Thymus (tissue), 11 donors: ENCODE results near the gene PXDN. TPM values are rescaled to one million over a fixed set of nuclear protein-coding genes. Genes with fewer than 3 reads are reported as not detected.
"Not testable (repeated sequence)": the region's sequence is repeated elsewhere in the genome, so short reads cannot be mapped to it uniquely, and the experiment has no call there.

Experiments
- DNase-seq, 9 donors: peaks; one replicate each; pipeline ENCODE4 v3.0.0-alpha.2; 2013; ENCODE audit warnings: low spot score in 9 of 9, low read depth in 6 of 9, missing footprints in 1 of 9
- H3K27ac ChIP-seq, 2 donors: one replicate each; pipeline ENCODE4 v1.5.1; 2013; ENCODE audit warnings: control low read depth in 1 of 2, low read depth in 1 of 2, low read length in 1 of 2, mild to moderate bottlenecking in 1 of 2, moderate library complexity in 1 of 2
- H3K27me3 ChIP-seq, 2 donors: one replicate each; pipeline ENCODE4 v1.5.1; 2013; ENCODE audit warnings: low read length in 1 of 2; ENCODE audit not compliant: control insufficient read depth in 2 of 2, insufficient read depth in 1 of 2
- H3K36me3 ChIP-seq, 2 donors: one replicate each; pipeline ENCODE4 v1.5.1; 2013; ENCODE audit warnings: low read length in 1 of 2, mild to moderate bottlenecking in 1 of 2, moderate library complexity in 1 of 2; ENCODE audit not compliant: control insufficient read depth in 2 of 2, insufficient read depth in 2 of 2
- H3K4me1 ChIP-seq, 2 donors: one replicate each; pipeline ENCODE4 v1.5.1; 2013; ENCODE audit warnings: low read length in 2 of 2; ENCODE audit not compliant: control insufficient read depth in 2 of 2, insufficient read depth in 2 of 2
- H3K4me3 ChIP-seq, 2 donors: one replicate each; pipeline ENCODE4 v1.5.1; 2013; ENCODE audit warnings: low read length in 2 of 2, control low read depth in 1 of 2, mild to moderate bottlenecking in 1 of 2
- H3K9me3 ChIP-seq, 2 donors: one replicate each; pipeline ENCODE4 v1.5.1; 2013; ENCODE audit warnings: low read length in 1 of 2, mild to moderate bottlenecking in 1 of 2; ENCODE audit not compliant: control insufficient read depth in 2 of 2, insufficient read depth in 1 of 2
- WGBS: extraction: QIAGEN DNeasy Blood & Tissue Kit; methylation state at CpG from one replicate; pipeline ENCODE4 v1.1.7; 2013; 5-methylcytosine and 5-hydroxymethylcytosine counted together
- polyA plus RNA-seq: library from polyadenylated mRNA; stranded (reverse); fragments of 200-250 nt; gene quantifications from one replicate; pipeline ENCODE4 v1.2.3, GENCODE V29; 2013
- total RNA-seq: library from RNA; stranded (reverse); fragments of 120-200 nt; gene quantifications from one replicate; pipeline ENCODE4 v1.2.4, GENCODE V29; 2013
- donor health status: healthy.

PXDN gene
- total and polyA plus RNA-seq, 2 donors, result 3.1 to 6.4 TPM

DNA sequence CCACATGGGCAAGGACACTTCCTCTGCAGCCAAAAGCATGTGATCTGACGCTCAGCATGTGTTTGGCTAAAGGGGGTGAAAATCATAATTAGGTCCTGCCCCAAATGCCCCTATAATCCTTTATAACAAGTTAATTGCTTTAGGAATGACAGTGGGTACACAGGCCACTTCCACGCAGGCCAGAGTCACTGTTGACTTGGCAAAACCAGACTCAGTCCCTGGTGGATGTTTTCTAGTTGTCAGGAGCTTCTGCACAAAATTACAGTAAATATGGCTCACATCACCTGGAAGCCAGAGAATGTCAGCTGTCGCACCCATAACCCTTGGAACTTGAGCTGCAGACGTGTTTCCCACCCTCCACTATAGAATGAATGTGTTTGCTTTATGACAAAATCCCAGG is 13.3 kb upstream of the PXDN start:
- H3K27me3 ChIP-seq, result no peaks in the 10 kb centered on the region
- H3K4me3 ChIP-seq, result no peak overlapping the region
- WGBS, result 89% methylated on average over 4 of the region's 4 CpGs
- DNase-seq, result no peak
- no peak overlapping the region for H3K27ac ChIP-seq
- H3K9me3 ChIP-seq, result peaks cover 9 to 23% of the 10 kb centered on the region in 2 donors
- no peaks in the 10 kb centered on the region for H3K4me1 ChIP-seq
- H3K36me3 ChIP-seq, result no peaks in the 10 kb centered on the region

DNA sequence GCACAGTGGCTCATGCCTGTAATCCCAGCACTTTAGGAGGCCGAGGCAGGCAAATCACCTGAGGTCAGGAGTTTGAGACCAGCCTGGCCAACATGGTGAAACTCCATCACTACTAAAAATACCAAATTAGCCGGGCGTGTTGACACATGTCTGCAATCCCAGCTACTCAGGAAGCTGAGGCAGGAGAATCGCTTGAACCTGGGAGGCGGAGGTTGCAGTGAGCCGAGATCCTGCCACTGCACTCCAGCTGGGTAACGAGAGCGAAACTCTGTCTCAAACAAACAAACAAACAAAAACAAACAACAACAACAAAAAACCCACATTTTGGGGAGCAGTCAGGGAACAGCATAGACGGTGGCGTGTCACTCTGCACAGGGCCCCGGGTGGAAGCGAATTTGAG is 12.8 kb upstream of the PXDN start:
- WGBS, result 96% methylated on average over 12 of the region's 12 CpGs
- H3K27ac ChIP-seq, DNase-seq, H3K36me3 ChIP-seq, H3K4me3 ChIP-seq, H3K27me3 ChIP-seq, H3K4me1 ChIP-seq: not testable (repeated sequence)
- H3K9me3 ChIP-seq, result peaks cover 9 to 23% of the 10 kb centered on the region in 2 donors

DNA sequence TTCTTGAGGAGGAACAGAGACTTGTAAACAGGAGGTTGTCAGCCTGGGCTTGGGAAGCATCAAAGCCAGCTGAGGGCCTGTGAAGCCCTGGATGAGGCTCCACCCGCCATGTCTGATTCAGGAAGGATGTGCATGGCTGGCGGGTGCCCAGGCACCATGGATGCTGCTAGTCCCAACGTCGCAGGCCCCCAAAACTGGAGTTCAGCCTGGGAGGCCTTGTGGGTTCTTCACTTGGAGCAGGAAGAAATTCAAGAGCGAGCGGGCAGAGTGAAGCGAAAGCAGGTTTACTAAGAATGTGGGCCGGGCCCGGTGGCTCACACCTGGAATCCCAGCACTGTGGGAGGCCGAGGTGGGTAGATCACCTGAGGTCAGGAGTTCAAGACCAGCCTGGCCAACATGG is 12.1 kb upstream of the PXDN start:
- H3K4me1 ChIP-seq, result no peaks in the 10 kb centered on the region
- no peaks in the 10 kb centered on the region for H3K27me3 ChIP-seq
- WGBS, result 94% methylated on average over 10 of the region's 10 CpGs
- DNase-seq, result no peak
- peaks cover 9 to 23% of the 10 kb centered on the region in 2 donors for H3K9me3 ChIP-seq
- no peak overlapping the region for H3K4me3 ChIP-seq
- H3K36me3 ChIP-seq, result no peaks in the 10 kb centered on the region
- H3K27ac ChIP-seq, result no peak overlapping the region

DNA sequence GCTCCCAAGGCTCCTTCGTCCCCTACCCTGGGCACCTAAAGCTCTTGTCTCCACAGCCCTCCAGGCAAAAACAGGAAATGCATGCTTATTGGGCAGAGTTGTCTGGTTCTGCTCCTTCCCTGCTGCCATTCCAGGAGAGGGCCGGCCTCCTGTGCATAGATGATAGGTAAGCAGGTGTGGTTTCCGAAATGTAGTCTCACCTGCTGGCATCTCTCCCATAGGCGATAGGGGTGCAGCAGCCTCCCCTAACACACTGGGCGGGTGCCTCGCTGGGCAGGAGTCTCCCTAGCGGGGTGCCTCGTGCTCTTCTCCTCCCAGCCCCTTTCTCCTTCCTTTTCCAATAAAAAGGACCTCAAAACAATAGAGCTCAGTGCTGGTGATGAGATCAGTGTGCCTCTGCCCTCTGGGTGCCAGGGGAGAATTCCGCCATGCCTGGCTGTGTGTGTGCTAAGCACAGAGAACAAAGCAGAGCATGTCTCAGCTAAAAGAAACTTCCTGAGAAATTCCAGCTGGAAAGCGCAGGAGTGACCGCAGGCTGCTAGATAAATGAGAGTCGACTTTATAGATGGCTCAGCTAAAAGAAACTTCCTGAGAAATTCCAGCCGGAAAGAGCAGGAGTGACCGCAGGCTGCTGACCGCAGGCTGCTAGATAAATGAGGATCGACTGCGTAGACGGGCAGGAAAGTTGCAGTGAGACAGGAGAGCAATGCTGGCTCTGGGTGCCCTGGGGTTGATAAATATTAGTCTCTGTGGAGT is 11.3 kb upstream of the PXDN start:
- Histone ChIP-seq H3K36me3 (no peaks in the 10 kb centered on the region), H3K27me3 (no peaks in the 10 kb centered on the region), H3K9me3 (peaks cover 9 to 23% of the 10 kb centered on the region in 2 donors), H3K27ac (no peak overlapping the region), H3K4me3 (no peak overlapping the region), H3K4me1 (no peaks in the 10 kb centered on the region)
- DNase-seq, result no peak
- WGBS, result 91% methylated on average over 18 of the region's 18 CpGs

DNA sequence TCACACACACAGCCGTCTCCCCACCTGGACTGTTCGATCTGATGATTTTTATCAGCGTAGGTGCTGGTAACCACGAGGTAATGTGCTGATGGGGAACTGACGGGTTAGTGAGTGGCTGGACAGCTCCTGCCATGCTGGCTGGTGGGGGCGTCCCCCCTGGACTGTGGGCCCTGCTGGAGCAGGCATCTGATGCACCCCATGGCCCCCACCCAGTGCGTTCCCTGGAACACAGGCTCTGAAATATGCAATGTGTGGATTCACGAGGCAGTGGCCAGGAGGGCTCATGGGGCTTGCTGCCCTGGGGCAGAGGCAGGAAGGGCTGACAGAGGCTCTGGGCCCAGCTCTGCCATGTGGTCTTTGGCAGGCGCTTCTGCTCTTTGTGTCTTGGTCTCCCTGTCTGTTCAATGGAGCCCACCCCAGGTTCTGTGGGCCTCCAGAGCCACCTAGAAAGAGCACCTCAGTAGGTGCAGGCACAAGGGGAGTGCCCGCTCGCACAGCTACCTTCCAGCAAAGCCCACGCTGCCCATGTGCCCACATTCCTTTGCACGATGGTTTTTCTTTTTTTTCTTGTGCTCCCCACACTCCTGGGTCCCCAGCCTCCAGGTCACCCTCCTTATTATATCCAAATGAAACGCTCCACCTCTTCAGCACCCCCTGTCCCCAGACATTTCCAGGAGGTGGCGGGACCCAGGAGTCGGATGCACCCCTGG is 10.3 kb upstream of the PXDN start:
- no peak for DNase-seq
- no peak overlapping the region for H3K27ac ChIP-seq
- peaks cover 9 to 23% of the 10 kb centered on the region in 2 donors for H3K9me3 ChIP-seq
- no peak overlapping the region for H3K4me3 ChIP-seq
- H3K36me3 ChIP-seq, result no peaks in the 10 kb centered on the region
- no peaks in the 10 kb centered on the region for H3K27me3 ChIP-seq
- 96% methylated on average over 16 of the region's 16 CpGs for WGBS
- no peaks in the 10 kb centered on the region for H3K4me1 ChIP-seq

DNA sequence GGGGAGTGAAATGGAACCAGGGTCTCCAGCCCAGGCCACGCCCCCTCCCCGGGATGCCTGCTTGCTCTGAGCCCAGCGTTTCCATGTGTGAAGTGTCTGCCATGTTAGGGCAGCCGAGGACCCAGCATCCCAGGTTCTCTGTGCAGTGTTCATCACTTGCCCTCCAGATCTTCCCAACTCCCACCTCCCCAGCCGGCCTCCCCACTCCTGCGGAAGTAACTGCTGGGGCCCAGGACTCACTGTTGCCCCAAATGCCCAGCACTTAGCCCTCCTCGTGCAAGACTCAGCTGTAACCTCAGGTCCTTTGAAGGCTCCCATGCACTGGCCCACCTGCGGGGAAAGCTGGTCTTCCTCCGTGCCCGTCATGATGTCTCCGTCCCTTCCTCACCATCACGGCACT is 9.7 kb upstream of the PXDN start:
- H3K36me3 ChIP-seq, result no peaks in the 10 kb centered on the region
- no peak overlapping the region for H3K27ac ChIP-seq
- no peak overlapping the region for H3K4me3 ChIP-seq
- 95% methylated on average over 12 of the region's 12 CpGs for WGBS
- H3K27me3 ChIP-seq, result no peaks in the 10 kb centered on the region
- peaks cover 9 to 23% of the 10 kb centered on the region in 2 donors for H3K9me3 ChIP-seq
- no peak for DNase-seq
- H3K4me1 ChIP-seq, result no peaks in the 10 kb centered on the region

DNA sequence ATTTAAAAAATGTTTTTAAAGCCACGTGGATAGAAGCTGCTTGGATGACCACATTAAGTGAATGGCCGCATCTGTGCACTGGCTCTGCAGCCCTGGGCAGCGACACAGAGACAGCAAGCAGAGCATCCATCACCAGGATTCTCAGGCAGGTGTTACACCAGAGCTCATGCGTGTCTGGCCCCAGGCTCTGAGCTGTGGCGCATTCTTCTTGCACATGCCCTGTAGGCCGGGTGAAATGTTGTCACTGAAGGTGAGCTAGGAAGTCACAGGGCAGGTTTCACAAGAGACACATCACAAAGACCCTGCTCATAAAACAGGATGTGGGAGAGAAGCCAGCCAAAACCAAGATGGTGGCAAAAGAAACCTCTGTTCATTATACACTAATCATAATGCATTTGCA is 8.4 kb upstream of the PXDN start:
- 92% methylated on average over 6 of the region's 6 CpGs for WGBS
- H3K27me3 ChIP-seq, result no peaks in the 10 kb centered on the region
- DNase-seq, result no peak

DNA sequence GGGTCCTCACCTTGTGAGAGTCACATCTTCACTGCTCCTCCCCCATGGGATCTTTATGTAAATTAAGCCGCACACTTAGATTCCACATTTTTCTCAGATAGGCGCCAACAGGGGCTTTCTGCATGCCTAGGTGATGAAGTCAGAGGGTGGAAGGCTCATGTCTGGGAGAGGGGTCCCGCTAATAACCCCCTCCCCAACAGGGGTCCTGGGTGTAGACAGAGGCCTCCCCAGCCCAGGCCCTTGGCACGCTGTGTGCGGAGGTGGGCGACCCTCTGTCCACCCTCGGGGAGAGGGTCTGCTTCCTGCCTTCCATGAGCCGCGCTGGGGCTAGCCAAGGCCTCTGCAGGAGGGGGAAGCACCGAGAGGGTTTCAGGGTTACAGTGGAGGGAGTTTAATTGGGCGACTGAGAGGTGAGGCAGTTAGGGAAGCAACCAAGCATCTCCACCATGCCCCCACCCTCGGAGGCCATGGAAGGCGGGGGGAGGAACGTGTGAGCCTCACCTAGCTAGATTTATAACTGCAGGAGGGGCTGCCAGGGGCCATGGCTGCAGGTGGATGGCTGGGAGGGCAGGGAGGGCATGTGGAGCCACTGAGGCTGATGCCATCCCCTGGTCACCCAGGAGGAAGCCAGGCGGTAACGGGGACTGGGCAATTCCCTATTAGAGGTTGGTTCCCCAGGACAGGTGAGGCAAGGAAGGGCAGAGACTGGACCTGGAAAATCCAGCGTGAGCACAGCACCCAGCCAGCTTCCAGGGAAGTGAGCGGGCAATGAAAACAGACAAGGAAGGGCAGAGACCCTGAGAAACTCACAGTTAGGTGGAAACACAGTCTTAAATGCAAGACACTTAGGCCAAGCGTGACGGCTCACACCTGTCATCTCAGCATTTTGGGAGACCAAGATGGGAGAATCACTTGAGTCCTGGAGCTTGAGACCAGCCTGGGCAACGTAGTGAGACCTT is 7.7 kb upstream of the PXDN start:
- WGBS, result 85% methylated on average over 21 of the region's 21 CpGs
- no peaks in the 10 kb centered on the region for H3K36me3 ChIP-seq
- H3K4me3 ChIP-seq, result no peak overlapping the region
- no peaks in the 10 kb centered on the region for H3K4me1 ChIP-seq
- DNase-seq, result no peak
- H3K27me3 ChIP-seq, result peaks cover 0 to 3% of the 10 kb centered on the region in 2 donors
- peaks cover 9 to 23% of the 10 kb centered on the region in 2 donors for H3K9me3 ChIP-seq
- no peak overlapping the region for H3K27ac ChIP-seq

More for the DNA sequence above, 8.4 kb upstream of the PXDN start:
- Histone ChIP-seq H3K36me3 (no peaks in the 10 kb centered on the region), H3K4me3 (no peak overlapping the region), H3K27ac (no peak overlapping the region), H3K9me3 (peaks cover 9 to 23% of the 10 kb centered on the region in 2 donors), H3K4me1 (no peaks in the 10 kb centered on the region)
